K562 (cell line): Measurements from ENCODE around the gene HSPA5. TPM values are rescaled to one million over a fixed set of nuclear protein-coding genes. Genes with fewer than 3 reads are reported as not detected.
A peak's percentile ranks its signal among the peaks of the same experiment; 100 is the strongest.

ENCODE experiments used
- AFF4 ChIP-seq: sonication (generic); formaldehyde crosslinking; IDR thresholded peaks from 2 replicates; pipeline ENCODE4 v1.8.0; 2023; ENCODE audit warnings: mild to moderate bottlenecking, missing genetic modification reagents
- BRF1 ChIP-seq: IDR thresholded peaks from 3 replicates; pipeline ENCODE4 v1.6.1; 2011; ENCODE audit warnings: borderline replicate concordance, mild to moderate bottlenecking; ENCODE audit not compliant: insufficient read length; ENCODE audit errors: extremely low read depth
- CBX5 ChIP-seq: IDR thresholded peaks from 2 replicates; pipeline ENCODE4 v1.6.1; 2014; ENCODE audit warnings: low read depth, borderline replicate concordance
- DPF2 ChIP-seq: fragments of 450-650 bp; IDR thresholded peaks from 2 replicates; pipeline ENCODE4 v1.6.1; 2016
- E2F3 ChIP-seq: fragments of 250-450 bp; sonication (Bioruptor Pico); IDR thresholded peaks from 2 replicates; pipeline ENCODE4 v1.4.0; 2020; ENCODE audit warnings: mild to moderate bottlenecking
- EGR1 ChIP-seq: fragments of 450-650 bp; conservative IDR thresholded peaks from 2 replicates; pipeline ENCODE4 v1.6.1; 2017; ENCODE audit warnings: mild to moderate bottlenecking
- IRF1 ChIP-seq: sonication (generic); formaldehyde crosslinking; IDR thresholded peaks from 2 replicates; pipeline ENCODE4 v1.8.0; 2022; ENCODE audit warnings: missing genetic modification reagents, mild to moderate bottlenecking, borderline replicate concordance
- KLF16 ChIP-seq: IDR thresholded peaks from 2 replicates; pipeline ENCODE4 v1.6.1; 2016; ENCODE audit warnings: antibody characterized with exemption
- L3MBTL2 ChIP-seq: fragments of 450-650 bp; IDR thresholded peaks from 2 replicates; pipeline ENCODE4 v1.6.1; 2016; ENCODE audit warnings: mild to moderate bottlenecking, moderate library complexity
- MYBL2 ChIP-seq, 2 experiments: fragments of 450-650 bp in 1 of 2; sonication (generic) in 1 of 2; formaldehyde crosslinking in 1 of 2; IDR thresholded peaks; 2 replicates each; pipeline versions ENCODE4 v1.6.1 to v1.8.1; 2017 to 2022; ENCODE audit warnings: borderline replicate concordance in 1 of 2, inconsistent platforms in 1 of 2, low read depth in 1 of 2, mild to moderate bottlenecking in 1 of 2, missing genetic modification reagents in 1 of 2, moderate library complexity in 1 of 2
- NONO ChIP-seq, 2 experiments: fragments of 200-400 bp in 1 of 2; fragments of 450-650 bp in 1 of 2; formaldehyde crosslinking in 1 of 2; IDR thresholded peaks; 2 replicates each; pipeline ENCODE4 v1.6.1; 2017; ENCODE audit warnings: low read depth in 2 of 2, mild to moderate bottlenecking in 2 of 2, moderate library complexity in 2 of 2, low read length in 1 of 2
- PATZ1 ChIP-seq: fragments of 250-450 bp; sonication (Bioruptor Pico); IDR thresholded peaks from 2 replicates; pipeline ENCODE4 v1.5.0; 2020; ENCODE audit warnings: mild to moderate bottlenecking, borderline replicate concordance
- PYGO2 ChIP-seq: fragments of 450-650 bp; IDR thresholded peaks from 2 replicates; pipeline ENCODE4 v1.6.1; 2016; ENCODE audit warnings: mild to moderate bottlenecking, missing genetic modification characterization, moderate library complexity, missing compliant biosample characterization
- RAD21 ChIP-seq, 2 experiments: fragments of 250-450 bp in 1 of 2; fragments of 450-650 bp in 1 of 2; sonication (Bioruptor Pico) in 1 of 2; formaldehyde crosslinking in 1 of 2; IDR thresholded peaks in 1 of 2; conservative IDR thresholded peaks in 1 of 2; 2 replicates each; pipeline versions ENCODE4 v1.4.0 to v1.8.0; 2020 to 2022; ENCODE audit warnings: mild to moderate bottlenecking in 2 of 2, moderate library complexity in 1 of 2
- SRSF7 ChIP-seq: fragments of 200-400 bp; formaldehyde crosslinking; optimal IDR thresholded peaks from 2 replicates; pipeline ENCODE3; 2017; ENCODE audit warnings: mild to moderate bottlenecking, low read depth, low read length
- TFAM ChIP-seq: fragments of 250-450 bp; sonication (Bioruptor Pico); conservative IDR thresholded peaks from 2 replicates; pipeline ENCODE4 v1.5.0; 2021; ENCODE audit warnings: mild to moderate bottlenecking, moderate library complexity
- ZNF121 ChIP-seq: sonication (generic); formaldehyde crosslinking; conservative IDR thresholded peaks from 2 replicates; pipeline ENCODE4 v1.8.0; 2022; ENCODE audit warnings: missing genetic modification reagents
- ZNF398 ChIP-seq: fragments of 250-450 bp; sonication (Bioruptor Pico); IDR thresholded peaks from 2 replicates; pipeline ENCODE4 v1.8.0; 2021; ENCODE audit warnings: moderate library complexity, mild to moderate bottlenecking, inconsistent platforms
- polyA plus RNA-seq, 8 experiments: library from polyadenylated mRNA; depleted of rRNA in 4 of 8; stranded (reverse) in 5 of 8; unstranded in 3 of 8; fragments of >200 nt; fragmentation: Nextera tagmentation in 2 of 8; fragmentation: Illumina TruSeq in 1 of 8; extraction: Ambion mirVana in 2 of 8; extraction: Trizol in 1 of 8; gene quantifications; 2 replicates each; pipeline versions ENCODE4 v1.2.1 to v1.2.3, GENCODE V29; 2011 to 2014; ENCODE audit warnings: inconsistent platforms in 1 of 8, missing spikeins in 1 of 8
- total RNA-seq, 7 experiments: library from RNA; depleted of rRNA in 6 of 7; stranded (reverse); fragments of >200 nt in 6 of 7; fragmentation: Illumina TruSeq in 2 of 7; extraction: Trizol in 2 of 7; gene quantifications; 2 replicates each; pipeline versions ENCODE4 v1.2.1 to v1.2.3, GENCODE V29; 2011 to 2021; ENCODE audit warnings: low replicate concordance in 1 of 7

HSPA5 gene
- total and polyA plus RNA-seq, 9 of the 15 experiments (the other 6 are each of a cell fraction or from before 2014, with no cell fraction given): 48.0 to 265 (median 113) TPM

- TF ChIP-seq E2F3 (no peak; the same call in 1 of the 2 replicates), MYBL2 (IDR thresholded peaks at IDR 0.05; ENCODE audit: low read depth) (no peak), MYBL2 (CRISPR knock-in tag; IDR thresholded peaks at IDR 0.05; ENCODE audit: borderline replicate concordance) (no peak), AFF4 (CRISPR knock-in tag) (no peak), L3MBTL2 (peak; percentile 79), BRF1 (no peak), KLF16 (no peak), TFAM (CRISPR knock-in tag) (no peak), EGR1 (peak; percentile 84), PYGO2 (tag) (no peak), RAD21 (CRISPR knock-in tag; conservative IDR thresholded peaks at IDR 0.05 in 1 of 2, IDR thresholded peaks at IDR 0.05 in 1 of 2) (no peak), NONO (IDR thresholded peaks at IDR 0.05; ENCODE audit: low read depth in 2 of 2, low read length in 1 of 2) (0 out of 4 replicates have a peak, but pooled peaks of 1 of the 2 experiments have one; percentile 5), IRF1 (CRISPR knock-in tag) (no peak), CBX5 (no peak), ZNF398 (CRISPR knock-in tag) (no peak), ZNF121 (no peak), SRSF7 (no peak), DPF2 (no peak), PATZ1 (CRISPR knock-in tag) (no peak)
Observed at GRCh38 chr9:125200216-125201047, 40.7 kb downstream of the HSPA5 start, which contains the start of gene RABEPK (continued).
